Right lobe of liver (tissue), 6 donors: ENCODE measurements around the gene DNAJC15. TPM values are rescaled to one million over a fixed set of nuclear protein-coding genes. Genes with fewer than 3 reads are reported as not detected.

Experiments used
- ATAC-seq, 4 donors: fragments of 200-7000 bp; cut with Tn5 transposase; one replicate each; pipeline ENCODE4 v1.9.1; 2020; ENCODE audit warnings: mild to moderate bottlenecking in 4 of 4, moderate library complexity in 4 of 4
- DNase-seq, 3 donors: peaks; one replicate each; pipeline ENCODE4 v3.0.0-alpha.2; 2020
- H3K27ac ChIP-seq, 3 donors: fragments of 200-600 bp; one replicate each; pipeline ENCODE4 v1.8.0; 2022
- H3K27me3 ChIP-seq, 2 donors: fragments of 200-600 bp; one replicate each; pipeline ENCODE4 v1.8.0; 2022
- H3K36me3 ChIP-seq, 4 donors: fragments of 200-600 bp; sonication (generic) in 1 of 4; one replicate each; pipeline versions ENCODE4 v1.5.1 to v1.8.0; 2017 to 2022; ENCODE audit warnings: control low read depth in 1 of 4
- H3K4me1 ChIP-seq, 4 donors: fragments of 200-600 bp; sonication (generic) in 1 of 4; one replicate each; pipeline versions ENCODE4 v1.5.1 to v1.8.0; 2017 to 2022; ENCODE audit warnings: control low read depth in 1 of 4
- H3K4me3 ChIP-seq, 3 donors: fragments of 200-600 bp; one replicate each; pipeline ENCODE4 v1.8.0; 2022
- H3K9me3 ChIP-seq, 4 donors: fragments of 200-600 bp; sonication (generic) in 1 of 4; one replicate each; pipeline versions ENCODE4 v1.5.1 to v1.8.0; 2017 to 2022; ENCODE audit warnings: control low read depth in 1 of 4
- POLR2A ChIP-seq: fragments of 450-650 bp; IDR thresholded peaks from one replicate; pipeline ENCODE4 v1.6.1; 2017; ENCODE audit warnings: antibody characterized with exemption, mild to moderate bottlenecking
- WGBS: methylation state at CpG from one replicate; pipeline ENCODE4 v1.1.6; 2018; ENCODE audit warnings: low coverage, low lambda C conversion rate; ENCODE audit not compliant: insufficient coverage; ENCODE audit errors: missing lambda C conversion rate; 5-methylcytosine and 5-hydroxymethylcytosine counted together
- intact Hi-C, 2 donors: fragments of 100-400 bp; cut with DNase I; formaldehyde crosslinking; loops; one replicate each; pipeline versions ENCODE4 v1.11.2 to v1.14.1; 2022
- total RNA-seq, 6 experiments: library from RNA; depleted of rRNA in 2 of 6; stranded (reverse); fragments of >200 nt in 2 of 6; fragmentation: NEBNext Ultra II Directional in 3 of 6; extraction: Animal tissue kit (Norgen Biotek cat#: 25700) in 3 of 6; gene quantifications; one replicate each; pipeline versions ENCODE4 v1.1.0 to v1.2.4, GENCODE V29; 2016 to 2023
- TF ChIP-seq, protein P1 (sequence below), 4 donors: fragments of 200-600 bp in 3 of 4; fragments of 450-650 bp in 1 of 4; IDR thresholded peaks; one replicate each; pipeline versions ENCODE4 v1.5.1 to v1.8.0; 2016 to 2022; ENCODE audit warnings: antibody characterized with exemption in 4 of 4, mild to moderate bottlenecking in 2 of 4
- donor health status: DM: no; HTN: yes; CAD: no.
- donor health status: DM: no; HTN: no; CAD: no.
- donor health status: DM: no; HTN: no; CAD: no.
- donor health status: DM: no; HTN: yes; CAD: no.
- donor health status: DM: no; HTN: yes; CAD: no.

DNAJC15 gene
- total RNA-seq, 6 experiments from 2014 or later = 4.1 to 9.4 (median 6.9) TPM

DNA sequence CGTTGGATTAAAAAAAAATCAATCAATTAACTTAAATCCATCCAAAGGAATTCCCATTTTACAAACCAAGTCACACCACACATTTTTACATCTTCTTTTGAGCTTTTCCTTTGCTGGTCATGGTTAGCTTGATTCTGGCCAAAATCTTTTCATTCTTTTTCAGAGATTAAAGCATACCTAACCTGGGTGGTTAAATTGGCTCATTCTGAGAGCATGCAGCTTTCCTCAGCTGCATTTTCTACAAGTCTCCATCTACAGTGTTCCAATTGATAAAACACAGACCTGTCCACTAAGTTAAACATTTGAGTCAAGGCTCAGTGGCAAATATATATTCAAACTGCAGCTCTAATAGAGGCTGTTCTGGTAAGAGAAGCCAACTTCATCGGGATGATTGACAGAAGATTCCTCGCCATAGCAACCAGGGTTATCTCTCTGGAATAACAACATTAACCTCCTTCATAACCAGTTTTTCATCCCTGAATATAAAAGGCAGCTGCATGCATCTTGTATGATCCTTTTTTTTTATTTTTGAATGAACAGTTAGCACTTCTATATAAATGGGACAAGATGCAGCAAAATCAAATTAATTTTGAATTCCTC, 106.2 kb downstream of the DNAJC15 start:
- no peak for DNase-seq
- H3K4me1 ChIP-seq = no peaks in the 10 kb centered on the region
- H3K36me3 ChIP-seq = no peaks in the 10 kb centered on the region
- no peak overlapping the region for H3K27ac ChIP-seq
- H3K4me3 ChIP-seq = no peak overlapping the region
- TF ChIP-seq POLR2A = no peak
- TF ChIP-seq, protein P1, sequence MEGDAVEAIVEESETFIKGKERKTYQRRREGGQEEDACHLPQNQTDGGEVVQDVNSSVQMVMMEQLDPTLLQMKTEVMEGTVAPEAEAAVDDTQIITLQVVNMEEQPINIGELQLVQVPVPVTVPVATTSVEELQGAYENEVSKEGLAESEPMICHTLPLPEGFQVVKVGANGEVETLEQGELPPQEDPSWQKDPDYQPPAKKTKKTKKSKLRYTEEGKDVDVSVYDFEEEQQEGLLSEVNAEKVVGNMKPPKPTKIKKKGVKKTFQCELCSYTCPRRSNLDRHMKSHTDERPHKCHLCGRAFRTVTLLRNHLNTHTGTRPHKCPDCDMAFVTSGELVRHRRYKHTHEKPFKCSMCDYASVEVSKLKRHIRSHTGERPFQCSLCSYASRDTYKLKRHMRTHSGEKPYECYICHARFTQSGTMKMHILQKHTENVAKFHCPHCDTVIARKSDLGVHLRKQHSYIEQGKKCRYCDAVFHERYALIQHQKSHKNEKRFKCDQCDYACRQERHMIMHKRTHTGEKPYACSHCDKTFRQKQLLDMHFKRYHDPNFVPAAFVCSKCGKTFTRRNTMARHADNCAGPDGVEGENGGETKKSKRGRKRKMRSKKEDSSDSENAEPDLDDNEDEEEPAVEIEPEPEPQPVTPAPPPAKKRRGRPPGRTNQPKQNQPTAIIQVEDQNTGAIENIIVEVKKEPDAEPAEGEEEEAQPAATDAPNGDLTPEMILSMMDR (IDR thresholded peaks at IDR 0.05) = no peak
- no peaks in the 10 kb centered on the region for H3K27me3 ChIP-seq
- ATAC-seq = no peak
- H3K9me3 ChIP-seq = no peaks in the 10 kb centered on the region
- 41% methylated on average over 3 of the region's 3 CpGs for WGBS
- intact Hi-C loops = no loop called here

DNA sequence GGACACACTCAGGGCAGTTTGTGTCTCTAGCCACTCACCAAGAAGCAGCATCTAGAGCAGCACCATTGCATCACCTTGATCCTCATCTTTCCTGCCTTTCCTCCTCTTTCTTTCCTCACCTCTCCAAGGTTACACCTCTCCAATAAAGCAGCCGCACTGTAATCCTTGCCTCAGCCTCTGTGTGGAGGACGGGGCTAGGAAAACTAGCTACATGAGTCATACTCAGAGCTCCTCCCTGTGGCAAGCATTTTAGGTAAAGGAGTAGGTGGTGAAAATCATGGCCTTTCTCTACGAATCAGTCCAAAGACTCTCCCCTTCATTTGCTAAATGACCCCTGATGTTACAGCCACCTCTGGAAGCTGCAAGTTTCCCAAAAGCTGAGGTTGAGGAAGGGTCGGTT, 108.9 kb downstream of the DNAJC15 start:
- H3K4me1 ChIP-seq = no peaks in the 10 kb centered on the region
- no peaks in the 10 kb centered on the region for H3K27me3 ChIP-seq
- no peak for TF ChIP-seq POLR2A
- TF ChIP-seq, protein P1 (IDR thresholded peaks at IDR 0.05) = peak; percentile 12 to 28 (median 20)
- DNase-seq (no peak), ATAC-seq (peak; percentile 59 to 76 (median 62))
- intact Hi-C loops = no loop called here
- 40% methylated on average over 4 of the region's 4 CpGs for WGBS
- no peaks in the 10 kb centered on the region for H3K36me3 ChIP-seq
- H3K9me3 ChIP-seq = no peaks in the 10 kb centered on the region
- H3K27ac ChIP-seq = no peak overlapping the region
- H3K4me3 ChIP-seq = no peak overlapping the region

DNA sequence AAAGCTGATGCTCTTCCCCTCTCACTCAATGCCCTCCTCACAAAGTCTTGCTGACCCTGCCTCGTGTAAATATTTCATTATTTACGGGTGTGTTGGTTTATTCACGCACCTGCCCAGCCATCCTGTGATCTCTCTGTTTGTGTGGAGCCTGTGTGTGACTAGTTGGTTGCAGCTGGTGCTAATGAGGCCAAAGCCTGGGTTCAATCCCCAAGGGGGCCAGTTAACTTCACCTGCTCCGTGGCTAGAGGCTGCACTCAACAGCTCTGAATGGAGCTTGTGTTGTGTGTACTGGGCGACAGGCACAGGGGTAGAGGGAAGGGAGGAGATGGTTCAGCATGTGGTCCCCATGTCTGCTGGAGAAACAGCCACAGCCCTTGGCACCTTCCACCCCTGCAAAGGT, 109.5 kb downstream of the DNAJC15 start:
- H3K4me3 ChIP-seq = no peak overlapping the region
- no peak overlapping the region for H3K27ac ChIP-seq
- TF ChIP-seq, protein P1 (IDR thresholded peaks at IDR 0.05) = no peak
- TF ChIP-seq POLR2A = no peak
- ATAC-seq (no peak), DNase-seq (no peak)
- WGBS = 40% methylated on average over 4 of the region's 5 CpGs
- no peaks in the 10 kb centered on the region for H3K9me3 ChIP-seq
- intact Hi-C loops = no loop called here
- no peaks in the 10 kb centered on the region for H3K4me1 ChIP-seq
- no peaks in the 10 kb centered on the region for H3K36me3 ChIP-seq
- no peaks in the 10 kb centered on the region for H3K27me3 ChIP-seq

DNA sequence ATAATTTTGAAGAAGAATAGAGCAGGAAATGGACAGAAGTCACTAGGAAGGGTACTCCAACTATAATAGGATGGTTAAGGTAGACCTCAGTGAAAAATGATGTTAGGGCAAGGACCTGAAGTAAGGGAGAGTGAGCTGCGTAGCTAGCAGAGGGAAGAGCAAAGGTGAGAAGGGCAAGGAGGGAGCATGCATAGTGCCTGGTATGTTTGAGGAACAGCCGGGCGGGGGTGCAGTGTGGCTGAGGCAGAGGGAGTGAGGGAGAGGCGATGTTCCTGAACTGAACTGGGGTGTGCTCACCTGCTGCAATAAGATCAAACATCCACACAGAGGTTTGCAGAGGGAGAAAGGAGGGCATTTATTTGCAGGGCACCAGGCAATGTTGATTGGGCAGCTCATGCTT, 110.4 kb downstream of the DNAJC15 start:
- Histone ChIP-seq H3K4me3 (no peak overlapping the region), H3K36me3 (no peaks in the 10 kb centered on the region), H3K27me3 (no peaks in the 10 kb centered on the region), H3K27ac (no peak overlapping the region), H3K9me3 (no peaks in the 10 kb centered on the region), H3K4me1 (no peaks in the 10 kb centered on the region)
- TF ChIP-seq, protein P1 (IDR thresholded peaks at IDR 0.05) = no peak
- no peak for TF ChIP-seq POLR2A
- intact Hi-C loops = no loop called here
- 73% methylated on average over 4 of the region's 4 CpGs for WGBS
- ATAC-seq (no peak), DNase-seq (no peak)

DNA sequence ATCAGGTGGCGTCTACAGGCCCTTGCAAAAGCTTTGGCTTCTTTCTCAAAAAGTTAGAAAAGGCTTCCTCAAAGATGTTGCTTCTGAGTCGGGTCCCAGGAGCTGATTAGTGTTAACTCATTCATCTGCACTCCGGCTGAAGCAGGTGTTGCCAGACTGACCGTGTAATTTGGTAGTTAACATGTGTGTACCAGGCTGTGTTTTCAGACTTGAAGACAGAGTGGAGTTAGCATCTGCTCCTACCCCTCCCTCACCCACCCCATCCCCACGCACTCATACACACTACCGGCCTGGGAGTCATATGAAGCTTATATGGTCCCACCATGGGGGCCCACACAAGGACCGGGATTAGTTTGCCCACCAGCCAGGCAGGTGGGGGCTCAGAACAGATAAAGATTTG, 111.5 kb downstream of the DNAJC15 start:
- Histone ChIP-seq H3K27ac (no peak overlapping the region), H3K4me3 (no peak overlapping the region), H3K27me3 (no peaks in the 10 kb centered on the region), H3K9me3 (no peaks in the 10 kb centered on the region), H3K36me3 (no peaks in the 10 kb centered on the region), H3K4me1 (no peaks in the 10 kb centered on the region)
- DNase-seq (no peak), ATAC-seq (no peak)
- intact Hi-C loops = no loop called here
- no peak for TF ChIP-seq POLR2A
- TF ChIP-seq, protein P1 (IDR thresholded peaks at IDR 0.05) = no peak
- 86% methylated on average over 3 of the region's 7 CpGs for WGBS
